DMS 273 (cell line): Measurements from ENCODE around the gene S100A6.
"Not testable (repeated sequence)": the region's sequence is repeated elsewhere in the genome, so short reads cannot be mapped to it uniquely, and the experiment has no call there.

ENCODE experiments used
- DNase-seq: peaks from one replicate; lab custom pipeline; 2025; ENCODE audit not compliant: unreplicated experiment; lab: John Stamatoyannopoulos, UW

Gene S100A6

GRCh38 chr1:153535242-153536011, at the start of gene S100A6:
Gene S100A6, minus strand, starts transcription at chr1:153535991. Its CDS starts 652 bp downstream, at chr1:153535339.
- no peak for DNase-seq

GRCh38 chr1:153585006-153585405, 49.2 kb upstream of the S100A6 start:
- DNase-seq: no peak

GRCh38 chr1:153583976-153584375, 48.2 kb upstream of the S100A6 start:
- no peak for DNase-seq

GRCh38 chr1:153583514-153583913, 47.7 kb upstream of the S100A6 start:
- not testable (repeated sequence) for DNase-seq

GRCh38 chr1:153582836-153583235, 47.0 kb upstream of the S100A6 start:
- DNase-seq: not testable (repeated sequence)

GRCh38 chr1:153578936-153579335, 43.1 kb upstream of the S100A6 start:
- DNase-seq: no peak

- DNase-seq: no peak
These were observed 42.7 kb upstream of the S100A6 start for GRCh38 chr1:153578490-153578889.

GRCh38 chr1:153577624-153578051, 41.8 kb upstream of the S100A6 start:
- no peak for DNase-seq

- DNase-seq: no peak
These were observed 41.3 kb upstream of the S100A6 start for GRCh38 chr1:153577138-153577537.

GRCh38 chr1:153575497-153575896, 39.7 kb upstream of the S100A6 start:
- DNase-seq: not testable (repeated sequence)

- DNase-seq: not testable (repeated sequence)
These were observed 39.3 kb upstream of the S100A6 start for GRCh38 chr1:153575081-153575491.

GRCh38 chr1:153573351-153573750, 37.6 kb upstream of the S100A6 start:
- no peak for DNase-seq

GRCh38 chr1:153572569-153573015, 36.8 kb upstream of the S100A6 start:
- peak; percentile 91 for DNase-seq

- no peak for DNase-seq
These were observed 35.9 kb upstream of the S100A6 start for GRCh38 chr1:153571706-153572105.

GRCh38 chr1:153570874-153571273, 35.1 kb upstream of the S100A6 start:
- no peak for DNase-seq

GRCh38 chr1:153569465-153569864, 33.7 kb upstream of the S100A6 start:
- no peak for DNase-seq

- peak; percentile 97 for DNase-seq
These were observed 32.7 kb upstream of the S100A6 start for GRCh38 chr1:153568367-153569099.

GRCh38 chr1:153567621-153568366, 32.0 kb upstream of the S100A6 start:
- DNase-seq: peak; percentile 81

GRCh38 chr1:153566414-153567371, 30.9 kb upstream of the S100A6 start:
- DNase-seq: peak; percentile 99
